Natural killer cell treated with Interleukin-12 subunit alpha and Interleukin-12 subunit beta and Interleukin-15 and Interleukin-18, amount 100 ng/mL, for 72 hours (primary cell): ENCODE measurements around the gene IER2. TPM values are rescaled to one million over a fixed set of nuclear protein-coding genes. Genes with fewer than 3 reads are reported as not detected.
A peak's percentile ranks its signal among the peaks of the same experiment; 100 is the strongest.

Experiments used
- ATAC-seq, 2 donors: fragments of 150-1000 bp; cut with Tn5 transposase in 1 of 2; sonication (Bioruptor Pico), chemical (Tn5 transposase) in 1 of 2; 2 replicates each; pipeline ENCODE4 v1.10.0; 2021
- DNase-seq: peaks from one replicate; pipeline ENCODE4 v3.0.0; 2022; ENCODE audit warnings: low spot score
- H3K27ac Mint-ChIP-seq, 2 donors: 1 replicate in 1 of 2; 2 replicates in 1 of 2; pipeline ENCODE4 v1.8.0; 2022; ENCODE audit warnings: mixed read lengths in 2 of 2, mild to moderate bottlenecking in 1 of 2, moderate library complexity in 1 of 2
- H3K27me3 Mint-ChIP-seq, 2 donors: 1 replicate in 1 of 2; 2 replicates in 1 of 2; pipeline ENCODE4 v1.8.0; 2022; ENCODE audit warnings: mixed read lengths in 2 of 2
- H3K36me3 Mint-ChIP-seq: one replicate; pipeline ENCODE4 v1.8.0; 2022; ENCODE audit warnings: mixed read lengths
- H3K4me1 Mint-ChIP-seq, 2 donors: 1 replicate in 1 of 2; 2 replicates in 1 of 2; pipeline ENCODE4 v1.8.0; 2022; ENCODE audit warnings: low read depth in 2 of 2, mixed read lengths in 2 of 2, mild to moderate bottlenecking in 1 of 2
- H3K4me3 Mint-ChIP-seq: one replicate; pipeline ENCODE4 v1.8.0; 2022; ENCODE audit warnings: mixed read lengths
- H3K9me3 Mint-ChIP-seq: 2 replicates; pipeline ENCODE4 v1.8.0; 2022; ENCODE audit warnings: mixed read lengths
- total RNA-seq, 2 donors: library from RNA; stranded (reverse); gene quantifications; one replicate each; pipeline ENCODE4 v1.2.3, GENCODE V29; 2022

Gene IER2
- total RNA-seq, 2 donors from 2014 or later: 106 to 117 TPM

DNA sequence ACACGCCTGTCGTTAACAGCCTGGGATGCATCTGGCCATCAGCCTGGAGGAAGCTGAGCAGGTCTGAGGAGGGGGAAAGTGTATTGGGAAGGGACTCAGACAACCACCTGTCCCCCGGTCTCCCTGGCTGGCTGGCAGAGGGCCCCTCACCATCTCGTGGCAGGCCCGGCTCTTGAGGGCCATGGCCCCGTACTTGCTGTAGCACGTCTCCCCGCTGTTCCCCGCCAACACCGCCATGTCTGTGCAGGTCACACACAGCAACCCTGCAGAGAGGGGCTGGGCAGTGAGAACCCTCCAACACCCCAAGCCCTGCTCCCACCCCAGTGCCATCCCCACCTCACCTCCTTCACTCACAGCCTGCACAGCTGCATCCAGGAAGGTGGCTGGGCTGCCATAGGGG lies 37.7 kb upstream of the IER2 start:
- ATAC-seq: no peak
- DNase-seq: no peak
- H3K36me3 Mint-ChIP-seq: no peaks in the 10 kb centered on the region
- H3K27me3 Mint-ChIP-seq: no peaks in the 10 kb centered on the region
- H3K4me3 Mint-ChIP-seq: no peak overlapping the region
- peaks cover 14 to 16% of the 10 kb centered on the region in 2 donors for H3K4me1 Mint-ChIP-seq
- H3K9me3 Mint-ChIP-seq: no peaks in the 10 kb centered on the region
- H3K27ac Mint-ChIP-seq: no peak overlapping the region

DNA sequence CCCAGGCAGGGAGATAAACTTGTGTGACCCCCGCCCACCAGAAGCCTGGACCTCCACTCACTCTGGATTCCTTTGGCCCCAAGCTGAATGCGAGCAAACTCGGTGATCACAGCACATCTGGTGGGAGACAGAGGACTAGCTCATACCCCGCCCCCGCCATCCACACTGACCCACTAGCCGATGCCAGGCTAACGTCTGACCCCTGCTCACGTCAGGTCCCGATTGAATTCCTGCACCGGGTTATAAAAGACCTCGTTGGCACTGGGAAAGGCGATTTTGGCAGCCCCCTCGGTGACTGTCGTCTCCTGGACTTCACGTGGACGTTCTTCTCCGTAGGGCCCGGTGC lies 34.3 kb upstream of the IER2 start:
- Mint-ChIP-seq H3K36me3 (no peaks in the 10 kb centered on the region), H3K27ac (peak overlapping the region; percentile 87 to 92), H3K27me3 (no peaks in the 10 kb centered on the region), H3K4me1 (peaks cover 33 to 37% of the 10 kb centered on the region in 2 donors), H3K4me3 (peak overlapping the region; percentile 95), H3K9me3 (no peaks in the 10 kb centered on the region)
- no peak for ATAC-seq
- DNase-seq: no peak

- ATAC-seq: peak; percentile 71 to 81
- no peaks in the 10 kb centered on the region for H3K27me3 Mint-ChIP-seq
- H3K36me3 Mint-ChIP-seq: no peaks in the 10 kb centered on the region
- H3K4me1 Mint-ChIP-seq: peaks cover 39 to 43% of the 10 kb centered on the region in 2 donors
- DNase-seq: peak; percentile 91
- H3K4me3 Mint-ChIP-seq: peak within 1 kb of the TSS; percentile 95
- H3K27ac Mint-ChIP-seq: peak within 1 kb of the TSS; percentile 87 to 92
- no peaks in the 10 kb centered on the region for H3K9me3 Mint-ChIP-seq
Measured at GRCh38 chr19:13116282-13117175, 33.7 kb upstream of the IER2 start, which contains the start of gene TRMT1. Gene TRMT1 (minus strand): TSS chr19:13116740. CDS start chr19:13116399, 341 bp downstream.

GRCh38 chr19:13117176-13117771 lies 32.9 kb upstream of the IER2 start:
- H3K27me3 Mint-ChIP-seq: no peaks in the 10 kb centered on the region
- no peaks in the 10 kb centered on the region for H3K9me3 Mint-ChIP-seq
- H3K4me3 Mint-ChIP-seq: peak overlapping the region; percentile 95
- no peaks in the 10 kb centered on the region for H3K36me3 Mint-ChIP-seq
- ATAC-seq: no peak
- no peak for DNase-seq
- peaks cover 47 to 50% of the 10 kb centered on the region in 2 donors for H3K4me1 Mint-ChIP-seq
- peak overlapping the region; percentile 87 to 92 for H3K27ac Mint-ChIP-seq

DNA sequence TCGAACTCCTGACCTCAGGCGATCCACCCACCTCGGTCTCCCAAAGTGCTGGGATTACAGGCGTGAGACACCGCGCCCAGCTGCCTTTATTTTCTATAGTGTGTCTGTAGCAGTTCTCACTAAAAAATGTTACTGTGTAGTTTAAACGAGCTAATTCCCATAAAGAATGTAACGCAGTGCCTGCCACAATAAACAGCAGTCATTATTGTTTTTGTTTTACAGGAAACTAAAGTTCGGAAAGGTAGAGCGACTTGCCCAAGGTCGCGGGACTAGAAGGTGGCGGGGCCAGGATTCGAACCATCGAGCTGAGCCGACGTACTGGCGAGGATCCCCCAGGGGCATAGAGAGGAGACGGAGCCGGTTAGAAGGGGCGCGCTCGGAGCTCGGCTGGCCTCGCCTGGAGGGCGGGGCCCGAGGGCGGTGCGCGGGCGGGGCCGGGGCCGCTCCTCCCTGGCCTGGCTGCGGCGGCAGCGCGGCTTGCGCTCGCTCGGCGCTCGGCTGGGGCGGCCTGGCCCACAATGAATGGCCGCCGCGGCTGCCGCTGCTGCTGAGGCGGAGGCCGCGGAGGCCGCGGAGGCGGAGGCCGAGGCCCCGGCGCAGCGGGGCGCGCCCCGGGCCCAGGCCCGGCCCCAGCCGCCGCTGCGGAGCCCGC lies 32.3 kb upstream of the IER2 start, which contains the start of gene NACC1:
NACC1 (plus strand) TSS at position 493 of the 652 bp plus-strand sequence. CDS start 16,944 bp downstream, outside the sequence.
- Mint-ChIP-seq H3K27me3 (no peaks in the 10 kb centered on the region), H3K36me3 (no peaks in the 10 kb centered on the region), H3K9me3 (no peaks in the 10 kb centered on the region), H3K4me1 (peaks cover 53 to 56% of the 10 kb centered on the region in 2 donors), H3K4me3 (peak within 1 kb of the TSS; percentile 95), H3K27ac (peak within 1 kb of the TSS; percentile 87 to 92)
- DNase-seq (peak; percentile 94), ATAC-seq (peak; percentile 86 to 89)

- DNase-seq (peak; percentile 84), ATAC-seq (peak in 1 of 2 donors; percentile 0)
- H3K27ac Mint-ChIP-seq: peak overlapping the region; percentile 70 to 85
- H3K27me3 Mint-ChIP-seq: no peaks in the 10 kb centered on the region
- H3K36me3 Mint-ChIP-seq: no peaks in the 10 kb centered on the region
- peak overlapping the region; percentile 82 for H3K4me3 Mint-ChIP-seq
- H3K9me3 Mint-ChIP-seq: no peaks in the 10 kb centered on the region
- H3K4me1 Mint-ChIP-seq: peaks cover 60 to 63% of the 10 kb centered on the region in 2 donors
Measured at GRCh38 chr19:13118424-13119193, 31.6 kb upstream of the IER2 start.

GRCh38 chr19:13119627-13120026 lies 30.6 kb upstream of the IER2 start:
- no peaks in the 10 kb centered on the region for H3K27me3 Mint-ChIP-seq
- peaks cover 66 to 67% of the 10 kb centered on the region in 2 donors for H3K4me1 Mint-ChIP-seq
- no peak for DNase-seq
- peak overlapping the region; percentile 82 for H3K4me3 Mint-ChIP-seq
- H3K9me3 Mint-ChIP-seq: no peaks in the 10 kb centered on the region
- no peaks in the 10 kb centered on the region for H3K36me3 Mint-ChIP-seq
- H3K27ac Mint-ChIP-seq: peak overlapping the region; percentile 70 to 85
- no peak for ATAC-seq

DNA sequence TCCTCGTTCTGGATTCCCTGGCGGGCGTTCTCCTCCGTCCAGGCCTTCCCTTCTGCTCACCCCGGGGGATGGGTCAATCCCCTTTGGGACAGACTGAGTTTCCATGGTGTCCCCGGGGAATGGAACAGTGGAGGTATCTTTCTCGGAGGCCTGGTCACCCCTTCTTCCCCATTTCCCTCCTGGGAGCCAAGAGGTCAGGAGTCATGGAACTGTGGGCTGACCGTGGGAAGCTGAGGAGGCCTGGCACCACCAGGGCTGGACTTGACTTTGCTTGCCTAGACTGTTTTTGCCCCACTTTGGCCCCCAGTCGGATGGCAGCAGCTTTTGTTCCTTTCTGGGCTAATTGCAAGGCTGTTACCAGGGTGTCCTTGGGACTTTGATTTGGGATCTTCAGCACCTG lies 30.2 kb upstream of the IER2 start:
- ATAC-seq (no peak), DNase-seq (no peak)
- Mint-ChIP-seq H3K27me3 (no peaks in the 10 kb centered on the region), H3K27ac (peak overlapping the region; percentile 79 to 90), H3K9me3 (no peaks in the 10 kb centered on the region), H3K36me3 (no peaks in the 10 kb centered on the region), H3K4me3 (peak overlapping the region; percentile 82), H3K4me1 (peaks cover 66 to 68% of the 10 kb centered on the region in 2 donors)

GRCh38 chr19:13120817-13121216 lies 29.4 kb upstream of the IER2 start:
- Mint-ChIP-seq H3K27me3 (no peaks in the 10 kb centered on the region), H3K27ac (peak overlapping the region; percentile 79 to 90), H3K4me3 (peak overlapping the region; percentile 81), H3K36me3 (no peaks in the 10 kb centered on the region), H3K4me1 (peaks cover 61 to 64% of the 10 kb centered on the region in 2 donors), H3K9me3 (no peaks in the 10 kb centered on the region)
- DNase-seq: no peak
- no peak for ATAC-seq

DNA sequence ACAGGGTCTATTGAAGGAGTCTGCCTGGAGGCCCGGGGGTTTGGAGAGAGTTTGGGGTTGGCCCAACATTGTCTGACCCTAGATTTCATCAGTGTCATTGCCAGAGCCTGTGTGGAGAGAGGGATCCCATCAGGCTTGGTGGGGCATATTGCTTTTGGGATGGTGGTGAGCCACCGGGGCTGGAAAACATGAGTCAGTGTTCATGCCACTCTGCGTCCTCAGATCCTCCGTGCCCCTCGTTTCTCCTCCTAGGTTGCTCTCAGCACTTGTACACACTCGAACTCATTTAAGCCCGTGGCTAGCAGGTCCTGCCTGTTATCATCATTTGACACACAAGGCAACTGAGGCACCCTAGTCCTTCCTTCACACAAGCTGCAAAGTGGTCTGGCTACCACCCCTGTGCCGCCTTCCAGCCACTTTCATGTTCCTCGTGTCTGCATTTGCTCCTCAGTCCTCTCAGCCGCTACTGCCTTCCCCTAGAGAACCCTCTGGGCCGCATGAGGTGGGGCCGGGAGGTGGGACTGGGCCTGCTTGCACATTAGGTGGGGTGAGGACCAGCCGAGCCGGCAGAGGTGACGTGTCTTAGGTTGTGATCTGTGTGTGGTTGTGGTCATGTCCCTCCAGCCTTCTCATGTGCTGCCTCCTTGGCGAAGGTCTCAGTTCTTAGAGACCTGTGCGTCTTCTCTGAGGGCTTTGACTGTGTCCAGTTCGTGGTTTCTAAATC lies 28.5 kb upstream of the IER2 start:
- H3K27ac Mint-ChIP-seq: peak overlapping the region; percentile 79 to 90
- DNase-seq (peak; percentile 83), ATAC-seq (peak; percentile 64 to 72)
- no peaks in the 10 kb centered on the region for H3K27me3 Mint-ChIP-seq
- H3K9me3 Mint-ChIP-seq: no peaks in the 10 kb centered on the region
- peaks cover 55 to 58% of the 10 kb centered on the region in 2 donors for H3K4me1 Mint-ChIP-seq
- no peaks in the 10 kb centered on the region for H3K36me3 Mint-ChIP-seq
- H3K4me3 Mint-ChIP-seq: peak overlapping the region; percentile 81

DNA sequence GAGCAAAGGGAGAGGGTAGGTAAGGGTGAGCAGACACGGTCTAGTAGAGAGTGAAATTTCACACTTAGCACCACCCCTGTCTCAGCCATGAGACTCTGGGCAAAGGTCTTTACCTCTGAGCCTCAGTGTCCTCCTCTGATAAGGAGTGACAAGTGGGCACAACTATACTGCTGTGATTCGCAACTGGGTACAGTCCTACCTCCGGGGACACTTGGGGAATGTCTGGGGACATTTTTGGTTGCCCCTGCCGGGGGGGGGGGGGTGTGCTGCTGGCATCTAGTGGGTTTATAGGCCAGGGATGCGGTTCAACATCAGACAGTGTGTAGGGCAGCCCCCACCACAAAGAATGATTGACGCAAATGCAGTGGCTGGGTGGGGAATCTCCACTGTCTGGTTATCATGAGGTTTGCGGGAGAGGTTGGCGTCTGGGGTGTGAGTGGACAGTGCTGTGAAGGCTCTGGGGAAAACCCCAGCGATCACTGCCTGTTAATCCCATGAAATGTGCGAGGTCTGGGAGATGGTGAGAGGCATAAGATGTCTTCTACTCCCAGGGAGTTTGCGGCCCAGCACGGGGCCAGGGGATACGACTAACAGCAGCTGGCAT lies 27.8 kb upstream of the IER2 start:
- Mint-ChIP-seq H3K27ac (peak overlapping the region; percentile 79 to 90), H3K4me3 (peak overlapping the region; percentile 81), H3K36me3 (no peaks in the 10 kb centered on the region), H3K9me3 (no peaks in the 10 kb centered on the region), H3K4me1 (peaks cover 51 to 54% of the 10 kb centered on the region in 2 donors), H3K27me3 (no peaks in the 10 kb centered on the region)
- ATAC-seq (peak; percentile 78 to 85), DNase-seq (peak; percentile 90)
